Esophagus squamous epithelium (tissue), 5 donors: Measurements from ENCODE around the gene EBF4. TPM values are rescaled to one million over a fixed set of nuclear protein-coding genes. Genes with fewer than 3 reads are reported as not detected.

Source experiments
- DNase-seq: peaks from one replicate; lab custom pipeline; 2025; lab: John Stamatoyannopoulos, UW
- H3K27ac ChIP-seq, 4 donors: fragments of 200-600 bp; sonication (generic); one replicate each; pipeline ENCODE4 v1.5.1; 2016 to 2019; ENCODE audit warnings: mild to moderate bottlenecking in 1 of 4
- H3K27me3 ChIP-seq, 4 donors: fragments of 200-600 bp; sonication (generic); 1 replicate in 3 of 4; 2 replicates in 1 of 4; pipeline versions ENCODE4 v1.5.1 to v1.6.0; 2017 to 2021; ENCODE audit warnings: antibody characterized with exemption in 1 of 4
- H3K36me3 ChIP-seq, 3 donors: fragments of 200-600 bp; sonication (generic); one replicate each; pipeline ENCODE4 v1.5.1; 2016 to 2019
- H3K4me1 ChIP-seq, 3 donors: fragments of 200-600 bp; sonication (generic); one replicate each; pipeline ENCODE4 v1.5.1; 2017 to 2019
- H3K4me3 ChIP-seq, 4 donors: fragments of 200-600 bp; sonication (generic); 1 replicate in 3 of 4; 2 replicates in 1 of 4; pipeline ENCODE4 v1.5.1; 2016 to 2019; ENCODE audit warnings: mild to moderate bottlenecking in 2 of 4, moderate library complexity in 1 of 4
- H3K9me3 ChIP-seq, 3 donors: fragments of 200-600 bp; sonication (generic); one replicate each; pipeline ENCODE4 v1.5.1; 2016 to 2019
- CTCF ChIP-seq, 6 experiments: fragments of 450-650 bp in 4 of 6; fragments of 200-600 bp in 2 of 6; sonication (generic) in 2 of 6; IDR thresholded peaks; one replicate each; pipeline ENCODE4 v1.5.1; 2016 to 2019; ENCODE audit warnings: antibody characterized with exemption in 6 of 6, mild to moderate bottlenecking in 4 of 6, moderate library complexity in 4 of 6
- POLR2A ChIP-seq, 4 donors: fragments of 450-650 bp; IDR thresholded peaks; one replicate each; pipeline ENCODE4 v1.6.1; 2017; ENCODE audit warnings: antibody characterized with exemption in 4 of 4, mild to moderate bottlenecking in 4 of 4, moderate library complexity in 3 of 4
- WGBS, 2 donors: methylation state at CpG; one replicate each; pipeline ENCODE4 v1.1.5; 2018; 5-methylcytosine and 5-hydroxymethylcytosine counted together
- intact Hi-C: fragments of 100-400 bp; cut with DNase I; formaldehyde crosslinking; loops from one replicate; pipeline ENCODE4 v1.15.0; 2022
- total RNA-seq, 4 donors: library from RNA; depleted of rRNA; stranded (reverse); fragments of >200 nt; gene quantifications; one replicate each; pipeline ENCODE4 v1.1.0, GENCODE V29; 2016
- donor health status: DM: yes; HTN: yes; CAD: no.

EBF4 gene
- total RNA-seq, 4 donors from 2014 or later: 3.2 to 10.4 (median 7.2) TPM

- intact Hi-C loops: no loop called here
- TF ChIP-seq CTCF (IDR thresholded peaks at IDR 0.05) (no peak), POLR2A (IDR thresholded peaks at IDR 0.05) (no peak)
- no peak overlapping the region for H3K4me3 ChIP-seq
- no peaks in the 10 kb centered on the region for H3K36me3 ChIP-seq
- no peaks in the 10 kb centered on the region for H3K9me3 ChIP-seq
- no peak overlapping the region for H3K27ac ChIP-seq
- no peak for DNase-seq
- no peaks in the 10 kb centered on the region for H3K4me1 ChIP-seq
- WGBS, 2 donors: 66 to 74% methylated on average over 6 of the region's 6 CpGs
- peaks cover 0 to 6% (median 0%) of the 10 kb centered on the region in 4 donors for H3K27me3 ChIP-seq
Measured at GRCh38 chr20:2783908-2784566, 91.5 kb downstream of the EBF4 start.

- no peak overlapping the region for H3K27ac ChIP-seq
- H3K4me1 ChIP-seq: peaks cover 0 to 5% (median 0%) of the 10 kb centered on the region in 3 donors
- 81 to 83% methylated on average over 3 to 6 of the region's 6 CpGs for WGBS, 2 donors
- no peaks in the 10 kb centered on the region for H3K9me3 ChIP-seq
- no peaks in the 10 kb centered on the region for H3K36me3 ChIP-seq
- no peak for DNase-seq
- peaks cover 0 to 64% (median 0%) of the 10 kb centered on the region in 4 donors for H3K27me3 ChIP-seq
- TF ChIP-seq POLR2A (IDR thresholded peaks at IDR 0.05) (no peak), CTCF (IDR thresholded peaks at IDR 0.05) (no peak)
- intact Hi-C loops: no loop called here
- H3K4me3 ChIP-seq: no peak overlapping the region
Measured at GRCh38 chr20:2793471-2793870, 100.9 kb downstream of the EBF4 start.

- TF ChIP-seq POLR2A (IDR thresholded peaks at IDR 0.05) (no peak), CTCF (IDR thresholded peaks at IDR 0.05) (no peak)
Measured at GRCh38 chr20:2794202-2794748, 101.7 kb downstream of the EBF4 start.

GRCh38 chr20:2794866-2795447, 102.4 kb downstream of the EBF4 start:
- Histone ChIP-seq H3K4me1 (peaks cover 7 to 20% (median 10%) of the 10 kb centered on the region in 3 donors), H3K27ac (no peak overlapping the region), H3K9me3 (no peaks in the 10 kb centered on the region), H3K27me3 (peaks cover 0 to 71% (median 1%) of the 10 kb centered on the region in 4 donors), H3K4me3 (no peak overlapping the region), H3K36me3 (no peaks in the 10 kb centered on the region)
- WGBS, 2 donors: 81 to 83% methylated on average over 7 to 11 of the region's 11 CpGs
- no peak for DNase-seq
- TF ChIP-seq CTCF (IDR thresholded peaks at IDR 0.05) (no peak), POLR2A (IDR thresholded peaks at IDR 0.05) (no peak)
- intact Hi-C loops: no loop called here

More at GRCh38 chr20:2794202-2794748, 101.7 kb downstream of the EBF4 start:
- H3K27me3 ChIP-seq: peaks cover 0 to 70% (median 0%) of the 10 kb centered on the region in 4 donors
- H3K9me3 ChIP-seq: no peaks in the 10 kb centered on the region
- intact Hi-C loops: no loop called here
- H3K4me3 ChIP-seq: no peak overlapping the region
- no peak overlapping the region for H3K27ac ChIP-seq
- H3K36me3 ChIP-seq: no peaks in the 10 kb centered on the region
- 87 to 90% methylated on average over 19 to 20 of the region's 23 CpGs for WGBS, 2 donors
- peaks cover under 1 to 13% (median 4%) of the 10 kb centered on the region in 3 donors for H3K4me1 ChIP-seq
- no peak for DNase-seq

- intact Hi-C loops: no loop called here
- H3K4me3 ChIP-seq: no peak overlapping the region
- no peak for DNase-seq
- no peak overlapping the region for H3K27ac ChIP-seq
- H3K9me3 ChIP-seq: no peaks in the 10 kb centered on the region
- TF ChIP-seq POLR2A (IDR thresholded peaks at IDR 0.05) (no peak), CTCF (IDR thresholded peaks at IDR 0.05) (no peak)
- peaks cover 11 to 25% (median 15%) of the 10 kb centered on the region in 3 donors for H3K4me1 ChIP-seq
- WGBS, 2 donors: 83 to 85% methylated on average over 14 to 22 of the region's 24 CpGs
- H3K27me3 ChIP-seq: peaks cover 0 to 71% (median 4%) of the 10 kb centered on the region in 4 donors
- H3K36me3 ChIP-seq: no peaks in the 10 kb centered on the region
Measured at GRCh38 chr20:2795451-2795850, 102.9 kb downstream of the EBF4 start.
